Liver (tissue), 3 donors: ENCODE measurements around the gene FBXW11.

Source experiments
- CTCF ChIP-seq: fragments of 150-350 bp; IDR thresholded peaks from 2 replicates; pipeline ENCODE4 v1.5.1; 2017; ENCODE audit warnings: improper control_type of control experiment, low read depth, low read length; ENCODE audit not compliant: missing input control
- FOXA1 ChIP-seq: IDR thresholded peaks from 2 replicates; pipeline ENCODE4 v1.6.1; 2016; ENCODE audit warnings: antibody characterized with exemption
- GABPA ChIP-seq, 2 donors: IDR thresholded peaks in 1 of 2; conservative IDR thresholded peaks in 1 of 2; 2 replicates each; pipeline ENCODE4 v1.6.1; 2016; ENCODE audit warnings: antibody characterized with exemption in 2 of 2, mild to moderate bottlenecking in 1 of 2, moderate library complexity in 1 of 2
- JUND ChIP-seq, 2 donors: IDR thresholded peaks; 2 replicates each; pipeline ENCODE4 v1.6.1; 2016; ENCODE audit warnings: antibody characterized with exemption in 2 of 2
- RAD21 ChIP-seq, 2 donors: IDR thresholded peaks; 2 replicates each; pipeline ENCODE4 v1.6.1; 2016; ENCODE audit warnings: antibody characterized with exemption in 2 of 2, mild to moderate bottlenecking in 2 of 2
- REST ChIP-seq: IDR thresholded peaks from 2 replicates; pipeline ENCODE4 v1.6.1; 2016; ENCODE audit warnings: antibody characterized with exemption, mild to moderate bottlenecking
- RXRA ChIP-seq, 2 donors: IDR thresholded peaks; 2 replicates each; pipeline ENCODE4 v1.6.1; 2017 to 2018; ENCODE audit warnings: antibody characterized with exemption in 2 of 2, mild to moderate bottlenecking in 1 of 2
- SP1 ChIP-seq: IDR thresholded peaks from 2 replicates; pipeline ENCODE4 v1.6.1; 2018; ENCODE audit warnings: antibody characterized with exemption, mild to moderate bottlenecking
- ZBTB33 ChIP-seq: IDR thresholded peaks from 2 replicates; pipeline ENCODE4 v1.6.1; 2016; ENCODE audit warnings: antibody characterized with exemption
- donor health status: healthy.
- donor health status: healthy.

- TF ChIP-seq CTCF (no peak), GABPA (IDR thresholded peaks at IDR 0.05 in 1 of 2, conservative IDR thresholded peaks at IDR 0.05 in 1 of 2) (no peak), REST (no peak), RXRA (IDR thresholded peaks at IDR 0.05) (no peak), RAD21 (IDR thresholded peaks at IDR 0.05) (no peak), ZBTB33 (no peak), FOXA1 (no peak), JUND (IDR thresholded peaks at IDR 0.05) (no peak), SP1 (no peak)
Measured at GRCh38 chr5:171968531-171968930, 37.9 kb downstream of the FBXW11 start.
